ENCODE results near the gene FRY.

The FRY gene

DNA sequence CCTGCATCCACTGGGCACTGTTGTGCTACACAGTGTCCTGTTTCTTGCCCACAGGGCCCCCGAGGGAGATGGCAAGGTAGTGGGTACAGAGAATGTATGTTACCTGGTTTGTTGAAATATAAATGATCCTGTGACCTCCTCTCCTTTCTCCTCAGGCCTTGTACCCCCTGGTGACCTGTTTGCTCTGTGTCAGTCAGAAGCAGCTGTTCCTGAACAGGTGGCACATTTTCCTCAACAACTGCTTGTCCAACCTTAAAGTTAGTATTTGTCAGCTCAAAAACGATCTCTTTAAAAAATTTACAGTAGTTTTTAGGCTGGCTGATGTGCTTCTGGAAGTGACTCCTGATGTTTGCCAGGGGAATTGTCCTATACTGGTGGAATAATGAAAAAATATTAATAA lies 105.1 kb downstream of the FRY start:
- DNase-seq = no peak

DNA sequence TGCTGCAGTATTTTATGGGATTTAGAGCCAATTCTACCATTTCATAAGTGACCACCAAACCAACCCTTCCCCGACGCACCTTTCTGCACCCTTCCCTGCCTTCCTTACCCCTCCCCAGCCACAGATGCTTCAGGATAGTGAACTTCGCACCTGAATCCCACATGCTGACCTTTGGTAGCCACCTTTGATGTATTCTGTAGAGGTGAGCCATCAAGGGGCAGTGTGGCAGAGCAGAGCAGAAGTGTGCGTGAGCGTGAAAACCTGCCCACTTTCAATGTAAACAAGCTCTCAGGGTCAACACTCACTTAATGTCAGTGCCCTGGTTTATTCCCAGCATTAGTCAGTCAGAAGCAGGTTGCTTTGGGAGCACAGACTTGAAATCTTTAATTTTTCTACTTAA lies 107.7 kb downstream of the FRY start:
- no peak for DNase-seq

DNA sequence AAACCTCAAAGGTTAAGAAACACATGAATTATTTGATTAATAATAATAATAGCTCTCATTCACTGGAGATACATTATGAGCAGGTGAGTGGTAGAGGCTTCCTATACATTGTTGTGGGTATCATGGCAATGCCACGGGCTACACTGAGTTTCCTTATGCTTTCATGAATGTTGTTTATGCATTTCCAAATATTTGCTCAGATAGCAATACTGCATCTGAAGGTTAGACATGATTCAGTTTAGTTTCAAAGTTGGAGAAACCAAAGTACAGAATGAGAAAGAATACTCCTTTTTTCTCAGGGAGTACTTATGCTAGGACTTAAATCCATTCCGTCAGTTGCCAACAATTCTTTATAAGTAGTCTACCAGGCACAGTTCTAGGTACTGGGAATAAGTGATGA lies 108.5 kb downstream of the FRY start:
- no peak for DNase-seq

DNA sequence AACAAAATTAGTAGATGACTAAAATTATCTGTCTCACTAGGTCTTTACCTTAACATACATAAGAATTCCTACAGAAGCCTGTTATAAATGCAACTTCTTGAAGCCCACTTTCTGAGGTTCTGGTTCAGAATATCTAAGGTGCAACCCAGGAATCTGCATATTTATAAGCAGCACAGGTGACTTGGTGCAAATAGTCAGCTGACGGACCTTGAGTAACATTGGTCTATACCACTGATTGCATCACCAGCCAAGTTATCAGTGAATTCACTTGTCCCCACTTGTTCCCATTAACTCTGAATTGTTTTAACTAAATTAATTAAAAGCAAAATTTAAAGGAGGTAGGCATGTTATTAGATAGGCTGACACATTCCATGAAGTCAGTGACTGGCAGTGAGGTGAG lies 109.9 kb downstream of the FRY start:
- DNase-seq = no peak

DNA sequence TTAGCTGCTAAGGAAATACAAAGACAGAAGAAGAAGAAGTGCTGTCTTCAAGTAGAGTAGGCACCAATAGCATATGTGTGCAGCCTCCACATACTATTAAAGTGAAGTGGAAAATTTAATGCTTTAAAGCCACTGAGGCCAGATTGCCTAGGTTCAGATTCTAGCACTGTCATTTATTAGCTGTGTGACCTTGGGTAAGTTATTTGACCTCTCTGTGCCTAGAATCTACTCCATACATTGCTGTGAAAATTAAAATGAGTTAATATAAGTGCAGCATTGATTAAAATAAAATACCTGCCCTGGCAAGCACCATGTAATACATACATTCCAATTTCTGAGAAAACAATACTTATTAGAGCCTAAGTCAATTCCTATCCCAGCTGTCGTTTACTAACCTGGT lies 110.5 kb downstream of the FRY start:
- DNase-seq = no peak

DNA sequence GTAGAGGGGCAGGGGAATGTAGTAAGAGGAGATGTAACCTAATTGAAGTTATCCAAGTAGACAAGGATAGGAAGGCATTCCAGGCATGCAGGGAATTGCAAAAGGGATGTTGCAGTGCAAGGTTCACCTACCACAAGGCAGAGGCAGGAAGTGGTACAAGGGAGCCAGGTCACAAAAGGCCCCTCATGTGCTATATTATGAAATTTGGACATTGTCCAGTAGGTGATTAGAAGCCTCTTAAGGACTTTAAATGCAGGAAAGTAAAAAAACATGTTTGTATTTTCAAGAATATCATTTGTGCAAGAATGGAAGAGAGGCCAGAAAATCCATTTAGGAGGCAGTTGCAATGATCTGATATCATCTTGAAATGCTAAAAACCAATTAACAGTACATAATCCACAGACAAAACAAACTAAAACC lies 111.4 kb downstream of the FRY start:
- no peak for DNase-seq

DNA sequence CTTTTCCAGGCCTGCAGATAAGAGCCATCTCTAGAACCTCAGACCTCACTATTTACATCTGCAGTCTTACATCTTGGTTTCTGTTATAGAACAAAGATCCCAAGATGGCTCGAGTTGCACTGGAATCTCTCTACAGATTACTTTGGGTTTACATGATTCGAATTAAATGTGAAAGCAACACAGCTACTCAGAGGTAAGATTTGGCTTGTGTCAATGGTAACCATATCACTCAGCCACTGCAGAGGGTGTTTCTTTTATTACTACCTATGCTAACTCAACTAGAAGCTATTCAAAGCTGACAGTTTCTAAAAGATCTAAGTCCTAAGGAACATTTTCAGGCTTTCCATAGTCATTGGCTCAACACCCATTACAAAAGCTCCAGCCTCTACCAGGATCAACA lies 115.6 kb downstream of the FRY start:
- no peak for DNase-seq

DNA sequence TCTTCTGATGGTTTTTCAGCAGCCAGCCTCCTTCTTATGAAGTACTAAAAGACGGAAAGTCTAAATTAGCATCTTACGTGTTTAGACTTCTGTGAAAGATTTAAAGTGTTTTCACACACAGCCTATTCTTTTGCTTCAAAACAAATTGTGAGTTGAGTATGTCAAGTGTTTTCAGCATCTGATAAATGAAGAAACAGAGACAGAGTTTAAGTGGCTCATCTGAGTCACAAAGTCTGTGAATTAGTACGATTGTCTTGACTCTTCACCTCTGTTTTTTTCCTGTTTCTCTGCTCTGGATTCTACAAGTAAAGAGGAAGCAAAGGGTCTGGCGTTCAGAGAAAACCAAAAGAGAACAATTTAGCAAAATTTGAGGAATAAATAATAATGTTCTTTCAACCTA lies 116.4 kb downstream of the FRY start:
- no peak for DNase-seq

DNA sequence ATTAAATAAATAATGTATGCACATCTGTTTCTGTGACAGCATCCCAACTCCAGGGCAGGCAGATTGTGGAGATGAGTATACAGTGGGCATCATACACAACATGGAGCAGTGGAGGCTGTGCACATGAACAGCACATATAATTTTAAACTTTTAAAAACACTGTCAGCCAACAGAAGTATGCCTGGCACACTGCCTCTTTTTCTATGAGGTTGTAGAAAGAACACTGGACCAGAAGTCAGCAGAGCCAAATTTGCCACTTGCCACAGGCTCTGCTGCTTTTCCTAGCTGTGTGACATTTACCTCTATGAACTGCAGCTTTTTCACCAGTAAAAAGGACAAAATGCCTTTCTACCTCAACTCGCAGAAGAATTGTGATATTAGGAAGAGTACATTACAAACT lies 118.7 kb downstream of the FRY start:
- no peak for DNase-seq

DNA sequence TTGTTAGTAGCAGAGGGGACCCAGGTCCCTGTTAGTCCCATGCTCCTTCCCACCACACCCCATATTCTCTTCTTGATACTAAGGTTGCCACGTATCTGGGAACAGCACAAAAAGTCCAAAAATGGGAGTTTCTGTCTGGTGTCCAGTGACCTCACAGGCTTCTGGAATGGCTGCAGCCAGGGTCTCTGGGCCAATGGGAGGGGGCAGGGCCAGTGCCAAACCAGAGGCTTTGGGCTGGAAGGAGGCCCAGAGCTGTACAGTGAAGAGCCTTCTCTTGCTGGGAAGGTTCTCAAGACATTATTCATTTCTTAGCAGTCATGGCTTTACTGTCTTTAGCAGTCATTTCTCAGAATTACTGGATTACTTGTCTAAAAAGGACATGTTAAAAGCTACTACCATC lies 119.2 kb downstream of the FRY start:
- no peak for DNase-seq

DNA sequence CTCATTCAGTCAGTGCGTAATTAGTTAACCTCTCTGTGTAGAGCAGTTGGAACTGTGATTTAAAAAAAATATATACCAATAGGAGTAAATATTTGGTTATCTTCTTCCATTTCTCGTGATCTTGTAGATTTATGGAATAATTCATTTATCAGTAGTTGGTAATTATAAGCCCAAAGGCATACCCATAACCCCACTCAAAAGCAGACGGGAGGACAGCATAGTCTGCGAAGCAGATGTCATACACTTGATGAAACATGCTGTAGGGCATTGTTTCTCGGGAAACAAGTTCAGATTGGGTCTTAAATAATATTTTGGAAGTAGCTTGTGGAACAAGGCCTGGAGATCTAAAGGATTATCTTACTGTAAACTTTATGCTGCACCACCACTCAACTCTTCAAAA lies 119.7 kb downstream of the FRY start:
- DNase-seq = no peak

DNA sequence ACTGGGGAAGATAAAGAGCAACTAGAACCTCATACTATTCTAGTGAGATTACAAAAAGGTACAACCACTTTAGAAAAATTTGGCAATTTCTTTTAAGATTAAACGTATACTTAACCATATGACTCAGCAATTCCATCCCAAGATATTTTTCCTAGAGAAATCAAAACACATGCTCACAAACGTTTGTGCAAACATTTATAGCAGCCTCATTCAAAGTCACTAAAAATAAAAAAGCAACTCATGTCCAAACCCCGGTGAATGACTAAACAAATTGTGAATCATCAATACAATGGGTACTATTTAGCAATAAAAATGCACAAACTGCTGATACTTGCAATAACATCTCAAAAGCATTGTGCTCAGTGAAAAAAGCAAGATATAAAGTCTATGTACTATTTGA lies 121.5 kb downstream of the FRY start:
- no peak for DNase-seq

DNA sequence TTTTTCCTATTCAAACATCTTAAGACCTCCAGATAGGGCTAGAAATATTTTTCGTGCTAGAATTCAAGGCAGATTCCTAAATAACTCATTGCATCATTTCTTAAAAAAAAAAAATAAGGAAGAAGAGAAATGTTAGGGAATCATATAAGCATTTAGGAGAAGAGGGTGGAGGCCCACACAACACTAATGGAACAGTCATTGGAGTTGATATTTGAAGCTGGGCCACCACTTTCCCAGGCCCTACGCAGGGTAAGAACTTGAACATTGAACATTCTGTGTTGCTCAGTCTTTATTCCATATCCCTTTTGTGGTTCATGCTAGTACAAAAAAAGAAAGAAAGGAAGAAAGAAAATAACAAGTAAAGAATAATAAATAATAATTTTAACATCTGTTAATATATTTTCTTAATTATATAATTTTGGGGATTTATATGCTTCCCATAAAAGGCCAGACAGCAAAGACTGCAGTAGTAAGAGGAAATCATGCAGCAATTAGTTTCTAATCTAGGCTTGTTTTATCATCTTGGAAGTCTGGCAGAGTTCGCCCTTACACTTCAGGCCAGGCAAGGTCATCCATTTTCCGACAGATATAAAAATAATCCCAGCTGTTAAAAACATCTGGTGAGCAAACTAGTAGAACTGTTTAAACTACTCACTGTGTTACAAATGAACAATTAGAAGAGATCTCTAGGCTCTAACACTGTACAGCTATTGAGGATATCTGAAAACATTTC lies 127.7 kb downstream of the FRY start:
- DNase-seq = no peak

DNA sequence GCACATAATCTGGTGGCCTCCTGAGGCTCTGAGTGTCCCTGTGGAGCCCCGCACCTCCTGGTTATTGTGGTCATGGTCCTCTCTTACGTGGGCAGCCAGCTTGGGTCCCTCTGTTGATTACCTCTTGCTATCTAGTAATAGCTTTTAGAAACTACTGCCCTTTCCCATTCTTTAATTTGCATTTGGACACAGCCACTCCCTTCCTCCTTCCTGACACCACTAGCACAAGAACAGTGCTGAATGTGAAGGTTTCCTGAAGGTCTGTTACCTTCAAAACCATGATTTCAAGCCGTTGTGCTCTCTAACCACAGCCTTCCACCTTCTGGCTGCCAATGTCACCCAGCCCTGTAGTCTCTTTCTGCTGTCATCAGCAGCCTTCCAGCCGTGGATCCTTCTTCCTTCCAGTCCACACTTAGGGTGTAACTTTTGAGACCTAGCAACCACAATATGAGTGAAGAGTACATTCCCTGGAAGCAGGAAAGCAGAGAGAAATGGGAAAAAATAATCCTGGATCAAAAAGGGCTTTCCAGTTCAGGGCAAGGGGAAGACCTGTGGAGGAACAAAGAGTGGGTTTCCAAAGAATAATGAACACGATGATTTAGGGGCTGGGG lies 130.9 kb downstream of the FRY start:
- no peak for DNase-seq

DNA sequence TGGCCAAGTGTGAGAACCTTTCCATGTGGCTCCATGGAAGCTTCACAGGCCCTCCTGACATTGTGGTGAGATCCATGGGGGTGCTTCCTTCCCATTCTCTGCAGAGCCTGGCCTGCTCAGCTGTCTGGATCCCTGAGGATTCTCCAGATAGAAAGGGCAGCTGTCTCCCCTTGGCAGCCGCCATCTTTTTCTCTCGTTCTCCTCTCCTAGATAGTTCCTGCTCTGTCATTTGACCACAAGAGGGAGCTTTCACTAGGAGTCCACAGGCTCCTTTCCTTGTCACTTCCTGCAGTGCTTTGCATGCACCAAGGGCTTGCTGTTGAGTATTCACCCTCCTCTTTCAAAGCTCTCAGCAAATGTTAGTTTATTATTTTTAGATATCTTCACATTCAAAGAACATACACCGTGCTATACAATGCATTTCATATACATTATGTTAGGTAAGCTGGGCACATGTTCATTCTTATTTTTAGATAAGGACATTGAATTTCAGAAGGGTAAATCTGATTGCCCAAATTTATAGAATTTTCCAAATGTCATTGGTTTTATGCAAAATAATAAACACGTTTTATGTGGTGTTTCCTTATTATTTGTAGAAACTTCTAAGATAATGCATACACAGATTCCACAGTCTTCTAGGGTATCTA lies 133.2 kb downstream of the FRY start:
- no peak for DNase-seq

DNA sequence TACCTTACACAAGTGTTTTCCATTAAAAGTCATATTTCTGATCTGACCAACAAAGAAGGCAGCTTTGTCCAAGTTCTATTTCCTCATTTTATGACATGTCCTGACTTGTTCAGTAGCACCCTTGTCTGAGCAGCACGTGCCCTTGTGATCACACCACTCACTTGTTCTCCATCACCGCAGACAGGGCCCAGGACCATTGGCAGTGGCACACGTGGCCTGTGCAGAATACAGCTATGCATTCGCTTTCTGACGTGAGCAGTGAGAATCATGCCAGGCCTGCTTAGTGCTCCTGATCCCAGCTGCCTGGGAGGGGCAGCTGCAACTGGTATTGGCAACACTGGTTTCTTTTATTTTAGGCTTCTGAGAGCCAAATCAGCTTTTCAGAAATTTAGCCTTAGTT lies 134.2 kb downstream of the FRY start:
- DNase-seq = no peak

DNA sequence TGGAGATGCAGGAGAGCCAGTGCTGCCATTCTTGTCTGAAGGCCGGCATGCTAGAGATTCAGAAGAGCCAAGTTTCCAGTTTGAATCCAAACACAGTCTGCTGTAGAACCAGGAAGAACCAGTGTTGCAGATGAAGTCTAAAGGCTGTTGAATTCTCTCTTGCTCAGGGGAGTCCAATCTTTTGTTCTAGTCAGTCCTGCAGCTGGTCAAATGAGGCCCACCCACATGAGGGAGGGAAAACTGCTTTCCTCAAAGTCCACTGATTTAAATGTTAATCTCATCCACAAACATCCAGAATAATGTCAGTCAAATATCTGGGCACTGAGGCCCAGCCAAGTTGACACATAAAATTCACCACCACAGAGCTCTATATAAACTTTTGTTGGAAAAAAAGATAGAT lies 136.6 kb downstream of the FRY start:
- DNase-seq = no peak

DNA sequence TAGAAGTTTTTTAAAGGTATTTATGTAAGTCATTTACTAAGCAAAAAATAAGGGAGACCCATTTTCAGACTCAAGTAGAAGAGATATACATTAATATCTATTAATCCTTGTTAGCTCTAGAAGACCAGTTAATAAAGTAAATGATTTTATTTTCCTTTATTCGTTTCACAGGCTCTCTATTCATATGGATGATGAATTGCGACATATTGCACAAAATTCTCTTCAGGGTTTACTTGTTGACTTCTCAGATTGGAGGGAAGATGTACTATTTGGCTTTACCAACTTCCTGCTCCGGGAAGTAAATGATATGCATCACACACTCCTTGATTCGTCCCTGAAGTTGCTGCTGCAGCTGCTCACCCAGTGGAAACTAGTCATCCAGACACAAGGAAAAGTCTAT lies 139.3 kb downstream of the FRY start:
- no peak for DNase-seq

DNA sequence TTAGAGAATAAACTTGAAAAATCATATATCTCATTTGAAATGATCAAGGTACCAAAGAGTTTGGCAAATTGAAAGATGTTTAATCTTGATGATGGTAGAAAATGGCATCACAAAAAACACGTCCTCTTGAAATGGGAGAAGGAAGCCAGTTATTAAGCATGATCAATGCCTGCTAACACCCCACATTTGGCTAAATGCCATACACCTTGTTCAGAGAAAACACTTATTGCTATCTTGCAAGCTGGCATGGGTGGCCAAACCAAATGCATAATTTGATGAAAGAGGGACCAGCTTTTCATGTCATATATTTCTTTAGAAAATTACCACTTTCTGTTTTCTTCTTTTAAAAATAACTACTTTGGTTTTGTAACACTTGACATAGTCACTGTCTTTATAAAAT lies 142.3 kb downstream of the FRY start:
- DNase-seq = no peak

DNA sequence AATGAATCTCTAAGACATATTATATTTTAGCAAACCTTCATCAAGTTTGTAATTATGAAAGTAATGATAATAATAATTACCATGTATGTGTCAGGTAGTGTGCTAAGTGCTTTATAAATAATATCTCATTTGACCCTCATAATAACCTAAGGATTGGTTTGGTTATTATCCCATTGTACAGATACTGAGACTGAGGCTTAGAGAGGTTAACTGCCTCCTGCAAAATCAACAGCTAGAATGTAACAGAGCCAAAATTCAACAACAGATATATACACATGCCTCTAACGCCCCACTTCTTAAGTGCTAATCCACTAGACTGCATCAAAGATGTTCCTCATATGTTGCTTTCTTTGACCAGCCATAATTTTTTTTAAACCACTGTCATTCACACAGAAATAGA lies 142.8 kb downstream of the FRY start:
- DNase-seq = no peak

DNA sequence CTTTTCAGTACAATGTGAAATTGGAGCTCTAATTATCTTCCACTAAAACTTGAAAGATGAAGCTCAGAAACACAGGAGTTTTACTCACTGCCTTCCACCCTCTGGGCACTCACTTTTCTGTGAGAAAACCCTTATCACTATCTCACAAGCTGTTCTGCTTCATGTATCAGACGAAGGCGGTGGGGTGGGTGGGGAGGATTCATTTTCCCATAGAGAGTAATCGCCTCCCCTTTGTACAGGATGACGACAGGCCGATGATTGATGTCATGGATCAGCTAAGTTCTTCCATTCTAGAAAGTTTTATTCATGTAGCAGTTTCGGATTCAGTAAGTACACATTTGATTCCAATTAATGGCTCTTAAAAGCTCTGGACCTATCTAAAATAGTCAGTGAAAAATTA lies 143.7 kb downstream of the FRY start:
- DNase-seq = no peak

DNA sequence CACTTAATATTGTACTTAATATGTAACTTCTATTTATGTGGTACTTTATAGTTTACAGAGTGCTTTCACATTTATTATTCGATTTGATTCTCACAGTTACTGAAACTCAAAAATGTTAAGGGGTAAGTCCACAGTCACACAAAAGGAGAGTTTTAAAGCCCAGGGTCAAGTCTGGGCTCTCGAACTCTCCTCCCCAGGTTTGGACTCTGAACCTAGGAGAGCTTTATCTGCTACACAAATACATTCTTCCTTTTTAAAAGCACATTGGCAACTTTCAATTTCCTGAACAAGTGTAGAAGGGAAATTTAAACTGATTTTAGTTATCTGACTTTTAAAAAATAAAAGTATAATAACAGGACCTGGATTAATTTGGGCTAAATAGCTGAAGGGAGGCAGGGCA lies 144.4 kb downstream of the FRY start:
- no peak for DNase-seq

DNA sequence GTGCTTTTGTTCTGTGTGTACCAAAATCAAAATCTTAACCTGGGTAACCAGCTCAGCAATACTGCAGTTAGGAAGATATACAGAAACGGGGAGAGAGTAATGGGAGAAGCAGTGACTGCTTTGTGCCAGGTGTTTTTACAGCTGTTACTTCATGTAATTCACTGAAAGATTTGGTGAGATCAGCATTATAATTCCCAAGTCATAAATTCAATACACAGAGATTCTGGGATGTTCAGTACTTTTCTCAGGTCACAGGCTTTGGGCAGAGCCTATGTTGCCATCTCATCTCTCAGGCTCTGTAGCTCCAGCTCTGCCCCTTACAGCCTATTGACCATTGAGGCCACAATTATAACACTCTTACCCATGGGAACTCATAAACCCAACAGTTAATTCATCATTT lies 145.1 kb downstream of the FRY start:
- no peak for DNase-seq

DNA sequence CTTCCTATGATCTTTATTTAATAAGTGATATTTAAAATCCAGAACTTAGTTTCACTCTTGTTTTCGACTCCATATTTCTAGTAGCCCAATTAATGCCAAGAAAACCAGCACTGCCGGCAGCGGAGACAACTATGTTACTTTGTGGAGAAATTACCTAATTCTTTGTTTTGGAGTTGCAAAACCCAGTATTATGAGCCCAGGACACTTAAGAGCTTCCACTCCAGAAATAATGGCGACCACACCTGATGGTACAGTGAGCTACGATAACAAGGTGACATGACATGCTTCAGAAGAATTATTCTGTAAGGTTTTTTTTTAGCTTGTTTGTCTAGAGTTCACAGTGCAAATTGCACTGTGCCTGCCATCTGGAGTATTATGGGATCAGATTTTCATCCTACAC lies 147.2 kb downstream of the FRY start:
- DNase-seq = no peak

DNA sequence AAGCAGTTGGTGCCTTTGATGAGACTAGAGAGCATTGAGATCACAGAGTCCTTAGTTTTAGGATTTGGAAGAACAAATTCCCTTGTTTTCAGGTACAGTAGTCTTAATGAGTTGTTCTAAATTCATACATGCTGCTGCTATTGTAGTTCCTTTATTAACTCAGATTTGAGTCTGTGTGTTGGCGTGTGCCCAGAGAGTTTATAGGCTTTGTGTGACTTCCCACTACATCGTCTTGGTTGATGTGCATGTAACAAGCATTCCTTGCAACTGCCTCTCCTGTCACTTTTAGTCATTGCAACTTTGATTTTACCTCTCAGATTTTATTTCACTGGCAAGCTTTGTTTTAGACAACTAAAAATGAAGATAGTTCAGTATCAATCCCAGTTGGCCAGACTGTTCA lies 148.1 kb downstream of the FRY start:
- no peak for DNase-seq

Measured in cortex of kidney (tissue), 1 donor.